GOT3 (cell line): ENCODE measurements around the gene LYZ.

ENCODE experiments used
- DNase-seq: peaks from one replicate; lab custom pipeline; 2025; ENCODE audit warnings: mixed read lengths; lab: John Stamatoyannopoulos, UW

The LYZ gene

DNA sequence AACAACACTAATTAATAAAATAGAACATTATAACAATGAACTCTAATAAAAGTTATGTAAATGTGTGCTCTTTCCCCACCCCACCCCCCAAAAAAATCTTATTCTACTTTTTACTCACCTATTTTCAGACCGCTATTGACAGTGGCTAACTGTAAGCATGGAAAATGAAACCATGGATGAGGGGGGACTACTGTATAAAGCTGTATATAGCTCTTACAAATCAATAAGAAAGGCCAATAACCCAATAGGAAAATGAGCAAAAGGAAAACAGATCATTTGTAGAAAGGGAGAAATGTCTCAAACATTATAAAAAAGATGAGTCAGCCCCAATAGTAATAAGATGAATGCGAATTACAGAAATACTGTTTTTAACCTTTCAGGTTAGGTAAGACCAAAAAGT lies 38.7 kb downstream of the LYZ start:
- no peak for DNase-seq

- no peak for DNase-seq
These were observed 40.2 kb downstream of the LYZ start for GRCh38 chr12:69388371-69388770.

DNA sequence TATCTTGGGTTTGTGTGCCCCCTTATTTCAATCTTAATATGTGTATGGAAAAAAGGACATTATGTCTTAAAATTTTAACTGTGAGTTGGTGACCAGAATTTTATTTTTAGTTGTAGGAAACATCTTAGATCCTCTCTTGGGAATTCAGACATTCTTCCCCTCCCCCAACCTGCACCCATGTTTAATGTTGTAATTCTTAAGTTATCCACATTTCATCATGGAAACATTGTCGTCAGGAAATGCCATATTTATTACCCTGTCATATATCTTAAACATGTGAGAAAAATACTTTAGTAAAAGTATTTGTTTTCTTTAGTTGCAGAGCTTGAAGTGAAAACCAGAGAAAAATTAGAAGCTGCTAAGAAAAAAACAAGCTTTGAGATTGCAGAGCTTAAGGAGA lies 41.6 kb downstream of the LYZ start:
- no peak for DNase-seq

DNA sequence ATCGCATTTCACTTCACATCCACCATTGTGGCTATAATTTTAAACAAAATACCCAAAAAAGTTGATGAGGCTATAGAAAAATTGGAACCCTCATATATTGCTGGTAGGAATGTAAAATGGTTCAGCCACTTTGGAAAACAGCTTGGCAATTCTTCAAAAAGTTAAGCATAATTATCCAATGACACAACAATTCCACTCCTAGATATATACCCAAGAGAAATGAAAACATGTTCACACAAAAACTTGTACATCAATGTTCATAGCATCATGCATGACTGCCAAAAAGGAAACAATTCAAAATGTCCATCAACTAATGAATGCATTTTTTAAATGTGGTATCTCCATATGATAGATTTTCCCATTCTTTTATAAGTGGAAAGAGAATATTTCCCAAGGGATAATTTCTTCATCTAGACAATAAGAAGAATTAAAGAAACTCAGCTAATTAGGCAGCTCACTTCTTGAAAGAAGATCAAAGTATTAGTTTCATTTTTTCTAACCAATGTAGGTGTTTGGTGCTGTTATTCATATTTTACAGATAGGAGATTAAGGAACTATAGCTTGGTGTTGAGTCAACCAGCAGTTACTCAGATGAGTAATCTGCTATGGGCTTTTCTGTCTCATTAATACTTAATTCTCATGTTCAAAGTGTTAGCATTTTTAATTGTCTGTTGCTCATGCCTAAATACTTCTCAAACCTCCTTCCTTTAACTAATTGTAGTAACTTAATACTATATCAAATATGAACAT lies 44.2 kb downstream of the LYZ start:
- no peak for DNase-seq

DNA sequence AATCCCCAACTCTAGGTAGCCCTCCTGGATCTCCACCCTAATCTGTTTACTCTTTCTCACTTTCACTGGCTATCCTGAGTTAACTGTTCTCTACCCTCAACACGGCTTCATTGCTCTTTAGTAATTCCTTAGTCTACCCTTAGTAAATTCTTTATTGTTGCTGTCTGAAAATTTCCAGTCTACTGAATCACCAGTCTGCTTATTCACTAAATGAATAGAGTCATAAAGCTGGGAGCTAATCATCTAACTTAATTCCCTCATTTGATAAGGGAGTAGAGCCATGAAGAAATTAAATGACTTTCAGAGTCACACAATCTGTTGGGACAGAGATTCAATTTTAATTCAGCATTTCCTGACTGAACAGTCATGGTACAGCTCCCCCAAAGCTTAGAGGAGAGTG lies 47.9 kb downstream of the LYZ start:
- no peak for DNase-seq

- DNase-seq, result no peak
These were observed 48.8 kb downstream of the LYZ start for GRCh38 chr12:69396963-69397362.

DNA sequence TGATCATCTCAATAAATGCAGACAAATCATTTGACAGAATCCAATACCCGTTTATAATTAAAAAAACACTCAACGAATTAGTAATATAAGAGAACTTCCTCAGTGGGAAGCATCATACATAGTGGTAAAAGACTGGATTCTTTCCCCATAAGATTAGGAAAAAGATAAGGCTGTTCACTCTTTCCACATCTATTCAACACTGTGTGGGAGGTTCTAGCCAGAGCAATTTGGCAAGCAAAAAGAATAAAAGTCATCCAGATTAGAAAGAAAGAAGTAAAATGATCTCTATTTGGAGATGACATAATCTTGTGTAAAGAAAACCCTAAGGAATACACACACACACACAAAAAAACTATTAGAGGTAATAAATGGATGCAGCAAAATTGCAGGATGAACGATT lies 49.8 kb downstream of the LYZ start:
- no peak for DNase-seq

DNA sequence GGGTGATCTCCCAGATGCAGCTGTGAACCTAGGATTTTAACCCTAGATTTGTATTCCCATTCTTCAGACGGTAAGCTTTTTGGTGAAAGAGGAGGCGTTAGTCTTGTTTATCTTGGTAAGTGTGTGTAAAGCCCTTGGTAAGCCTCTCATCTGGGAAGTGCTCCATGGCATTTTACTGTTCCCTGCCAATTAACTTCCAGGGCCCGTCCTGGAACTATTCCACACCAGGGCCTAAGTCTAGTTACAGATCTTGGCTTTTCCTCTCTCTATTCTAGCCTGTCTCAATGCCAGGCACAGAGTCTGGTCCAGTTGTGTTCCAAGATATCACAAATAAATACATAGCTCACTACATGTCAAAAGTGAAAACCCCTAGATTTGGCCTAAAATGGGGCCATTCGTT lies 53.8 kb downstream of the LYZ start:
- DNase-seq, result no peak
